ENCODE data around the gene SGK1. TPM values are rescaled to one million over a fixed set of nuclear protein-coding genes. Genes with fewer than 3 reads are reported as not detected.
"Not testable (repeated sequence)": the region's sequence is repeated elsewhere in the genome, so short reads cannot be mapped to it uniquely, and the experiment has no call there.

Gene SGK1
- total RNA-seq, 1 experiment from 2014 or later: 2.4 TPM

GRCh38 chr6:134288538-134289203 lies 29.2 kb downstream of the SGK1 start:
- Histone ChIP-seq H4K20me1 (ENCODE audit: insufficient read depth, low read depth, low read length) (no peaks in the 10 kb centered on the region), H3K4me1 (ENCODE audit: low read length) (no peaks in the 10 kb centered on the region), H3K4me2 (ENCODE audit: low read depth, low read length, poor library complexity, severe bottlenecking) (no peak overlapping the region), H3K9me3 (ENCODE audit: low read length) (no peaks in the 10 kb centered on the region), H3K4me3 (ENCODE audit: low read length) (no peak overlapping the region), H3K27me3 (ENCODE audit: low read length) (no peaks in the 10 kb centered on the region), H3K27ac (ENCODE audit: low read length) (no peak overlapping the region), H3K79me2 (ENCODE audit: low read length) (no peaks in the 10 kb centered on the region), H3K9me2 (replicated peaks; ENCODE audit: insufficient read depth, low read length) (no peaks in the 10 kb centered on the region), H2AFZ (ENCODE audit: low read length) (no peak overlapping the region), H3K36me3 (ENCODE audit: insufficient read depth, low read length) (no peaks in the 10 kb centered on the region), H3K9ac (ENCODE audit: low read length) (no peak overlapping the region)
- DNase-seq: no peak

GRCh38 chr6:134287859-134288537 lies 29.9 kb downstream of the SGK1 start:
- Histone ChIP-seq H3K27ac (ENCODE audit: low read length) (no peak overlapping the region), H2AFZ (ENCODE audit: low read length) (no peak overlapping the region)
- DNase-seq: no peak

GRCh38 chr6:134282816-134283215 lies 35.1 kb downstream of the SGK1 start:
- Histone ChIP-seq H4K20me1 (ENCODE audit: insufficient read depth, low read depth, low read length) (no peaks in the 10 kb centered on the region), H3K4me3 (ENCODE audit: low read length) (no peak overlapping the region), H3K79me2 (ENCODE audit: low read length) (no peaks in the 10 kb centered on the region), H3K27ac (ENCODE audit: low read length) (no peak overlapping the region), H3K9me3 (ENCODE audit: low read length) (no peaks in the 10 kb centered on the region), H3K9me2 (replicated peaks; ENCODE audit: insufficient read depth, low read length) (no peaks in the 10 kb centered on the region), H3K36me3 (ENCODE audit: insufficient read depth, low read length) (no peaks in the 10 kb centered on the region), H3K27me3 (ENCODE audit: low read length) (no peaks in the 10 kb centered on the region), H3K4me1 (ENCODE audit: low read length) (no peaks in the 10 kb centered on the region), H3K9ac (ENCODE audit: low read length) (no peak overlapping the region), H3K4me2 (ENCODE audit: low read depth, low read length, poor library complexity, severe bottlenecking) (no peak overlapping the region), H2AFZ (ENCODE audit: low read length) (no peak overlapping the region)
- no peak for DNase-seq

More at GRCh38 chr6:134287859-134288537, 29.9 kb downstream of the SGK1 start:
- no peaks in the 10 kb centered on the region for H4K20me1 ChIP-seq (ENCODE audit: insufficient read depth, low read depth, low read length)
- H3K4me3 ChIP-seq (ENCODE audit: low read length): no peak overlapping the region
- no peaks in the 10 kb centered on the region for H3K9me3 ChIP-seq (ENCODE audit: low read length)
- H3K79me2 ChIP-seq (ENCODE audit: low read length): no peaks in the 10 kb centered on the region
- no peaks in the 10 kb centered on the region for H3K27me3 ChIP-seq (ENCODE audit: low read length)
- H3K36me3 ChIP-seq (ENCODE audit: insufficient read depth, low read length): no peaks in the 10 kb centered on the region
- no peak overlapping the region for H3K9ac ChIP-seq (ENCODE audit: low read length)
- no peaks in the 10 kb centered on the region for H3K4me1 ChIP-seq (ENCODE audit: low read length)
- H3K4me2 ChIP-seq (ENCODE audit: low read depth, low read length, poor library complexity, severe bottlenecking): no peak overlapping the region
- no peaks in the 10 kb centered on the region for H3K9me2 ChIP-seq (replicated peaks; ENCODE audit: insufficient read depth, low read length)

GRCh38 chr6:134281388-134281787 lies 36.5 kb downstream of the SGK1 start:
- no peaks in the 10 kb centered on the region for H3K27me3 ChIP-seq (ENCODE audit: low read length)
- no peaks in the 10 kb centered on the region for H3K9me2 ChIP-seq (replicated peaks; ENCODE audit: insufficient read depth, low read length)
- H3K4me2 ChIP-seq (ENCODE audit: low read depth, low read length, poor library complexity, severe bottlenecking): no peak overlapping the region
- no peaks in the 10 kb centered on the region for H3K9me3 ChIP-seq (ENCODE audit: low read length)
- no peak overlapping the region for H3K9ac ChIP-seq (ENCODE audit: low read length)
- no peaks in the 10 kb centered on the region for H3K79me2 ChIP-seq (ENCODE audit: low read length)
- no peaks in the 10 kb centered on the region for H3K36me3 ChIP-seq (ENCODE audit: insufficient read depth, low read length)
- no peaks in the 10 kb centered on the region for H3K4me1 ChIP-seq (ENCODE audit: low read length)
- H4K20me1 ChIP-seq (ENCODE audit: insufficient read depth, low read depth, low read length): no peaks in the 10 kb centered on the region
- DNase-seq: no peak
- H3K4me3 ChIP-seq (ENCODE audit: low read length): no peak overlapping the region
- H2AFZ ChIP-seq (ENCODE audit: low read length): no peak overlapping the region
- H3K27ac ChIP-seq (ENCODE audit: low read length): no peak overlapping the region

- Histone ChIP-seq H3K4me3 (ENCODE audit: low read length) (no peak overlapping the region), H3K79me2 (ENCODE audit: low read length) (no peaks in the 10 kb centered on the region), H2AFZ (ENCODE audit: low read length) (no peak overlapping the region), H3K4me2 (ENCODE audit: low read depth, low read length, poor library complexity, severe bottlenecking) (no peak overlapping the region), H3K9ac (ENCODE audit: low read length) (no peak overlapping the region), H3K27ac (ENCODE audit: low read length) (no peak overlapping the region), H3K4me1 (ENCODE audit: low read length) (no peaks in the 10 kb centered on the region), H3K9me2 (replicated peaks; ENCODE audit: insufficient read depth, low read length) (no peaks in the 10 kb centered on the region), H3K27me3 (ENCODE audit: low read length) (no peaks in the 10 kb centered on the region), H3K9me3 (ENCODE audit: low read length) (no peaks in the 10 kb centered on the region), H4K20me1 (ENCODE audit: insufficient read depth, low read depth, low read length) (no peaks in the 10 kb centered on the region), H3K36me3 (ENCODE audit: insufficient read depth, low read length) (no peaks in the 10 kb centered on the region)
- no peak for DNase-seq
Observed at GRCh38 chr6:134278000-134278399, 39.9 kb downstream of the SGK1 start.

- H3K9me2 ChIP-seq (replicated peaks; ENCODE audit: insufficient read depth, low read length); H3K27me3 ChIP-seq (ENCODE audit: low read length); H3K4me1 ChIP-seq (ENCODE audit: low read length); H3K36me3 ChIP-seq (ENCODE audit: insufficient read depth, low read length); H2AFZ ChIP-seq (ENCODE audit: low read length); H3K4me2 ChIP-seq (ENCODE audit: low read depth, low read length, poor library complexity, severe bottlenecking); H3K9me3 ChIP-seq (ENCODE audit: low read length); H4K20me1 ChIP-seq (ENCODE audit: insufficient read depth, low read depth, low read length); H3K9ac ChIP-seq (ENCODE audit: low read length); H3K4me3 ChIP-seq (ENCODE audit: low read length); H3K27ac ChIP-seq (ENCODE audit: low read length); H3K79me2 ChIP-seq (ENCODE audit: low read length); DNase-seq: not testable (repeated sequence)
Observed at GRCh38 chr6:134276891-134277377, 41.0 kb downstream of the SGK1 start.

- H3K9me2 ChIP-seq (replicated peaks; ENCODE audit: insufficient read depth, low read length): no peaks in the 10 kb centered on the region
- no peaks in the 10 kb centered on the region for H3K27me3 ChIP-seq (ENCODE audit: low read length)
- H3K4me2 ChIP-seq (ENCODE audit: low read depth, low read length, poor library complexity, severe bottlenecking): no peak overlapping the region
- no peak overlapping the region for H3K27ac ChIP-seq (ENCODE audit: low read length)
- no peak for DNase-seq
- no peaks in the 10 kb centered on the region for H3K9me3 ChIP-seq (ENCODE audit: low read length)
- H3K4me1 ChIP-seq (ENCODE audit: low read length): no peaks in the 10 kb centered on the region
- no peak overlapping the region for H3K9ac ChIP-seq (ENCODE audit: low read length)
- H4K20me1 ChIP-seq (ENCODE audit: insufficient read depth, low read depth, low read length): no peaks in the 10 kb centered on the region
- H2AFZ ChIP-seq (ENCODE audit: low read length): no peak overlapping the region
- no peaks in the 10 kb centered on the region for H3K79me2 ChIP-seq (ENCODE audit: low read length)
- H3K36me3 ChIP-seq (ENCODE audit: insufficient read depth, low read length): no peaks in the 10 kb centered on the region
- no peak overlapping the region for H3K4me3 ChIP-seq (ENCODE audit: low read length)
Observed at GRCh38 chr6:134272374-134272773, 45.5 kb downstream of the SGK1 start.

- Histone ChIP-seq H3K79me2 (ENCODE audit: low read length) (no peaks in the 10 kb centered on the region), H3K4me1 (ENCODE audit: low read length) (no peaks in the 10 kb centered on the region), H3K27ac (ENCODE audit: low read length) (no peak overlapping the region), H3K36me3 (ENCODE audit: insufficient read depth, low read length) (no peaks in the 10 kb centered on the region), H3K9me2 (replicated peaks; ENCODE audit: insufficient read depth, low read length) (no peaks in the 10 kb centered on the region), H3K9me3 (ENCODE audit: low read length) (no peaks in the 10 kb centered on the region), H3K4me3 (ENCODE audit: low read length) (no peak overlapping the region), H4K20me1 (ENCODE audit: insufficient read depth, low read depth, low read length) (no peaks in the 10 kb centered on the region), H2AFZ (ENCODE audit: low read length) (no peak overlapping the region), H3K27me3 (ENCODE audit: low read length) (no peaks in the 10 kb centered on the region), H3K9ac (ENCODE audit: low read length) (no peak overlapping the region), H3K4me2 (ENCODE audit: low read depth, low read length, poor library complexity, severe bottlenecking) (no peak overlapping the region)
- DNase-seq: no peak
Observed at GRCh38 chr6:134267917-134268361, 50.0 kb downstream of the SGK1 start.

Data from Karpas-422 (cell line).